Thoracic aorta (tissue), 2 donors: ENCODE measurements around the gene SMIM20. TPM values are rescaled to one million over a fixed set of nuclear protein-coding genes. Genes with fewer than 3 reads are reported as not detected.

Experiments
- ATAC-seq: fragments of 150-250 bp; one replicate; pipeline ENCODE4 v1.8.0; 2017; ENCODE audit warnings: low read depth; ENCODE audit not compliant: insufficient number of reproducible peaks, low FRiP score
- DNase-seq: peaks from one replicate; pipeline ENCODE4 v3.0.0-alpha.2; 2020; ENCODE audit warnings: low spot score
- H3K27ac ChIP-seq, 2 donors: fragments of 200-600 bp; sonication (generic); 1 replicate in 1 of 2; 2 replicates in 1 of 2; pipeline ENCODE4 v1.5.1; 2016; ENCODE audit warnings: mild to moderate bottlenecking in 2 of 2, moderate library complexity in 2 of 2
- H3K27me3 ChIP-seq: fragments of 200-600 bp; sonication (generic); replicated peaks from 2 replicates; pipeline ENCODE4 v1.6.0; 2016; ENCODE audit warnings: mild to moderate bottlenecking; ENCODE audit not compliant: insufficient read depth
- H3K36me3 ChIP-seq: fragments of 200-600 bp; sonication (generic); one replicate; pipeline ENCODE4 v1.5.1; 2016
- H3K4me1 ChIP-seq, 2 donors: fragments of 200-600 bp; sonication (generic); 1 replicate in 1 of 2; 2 replicates in 1 of 2; pipeline versions ENCODE4 v1.5.1 to v1.6.0; 2016; ENCODE audit warnings: low read depth in 2 of 2, mild to moderate bottlenecking in 1 of 2; ENCODE audit not compliant: control insufficient read depth in 1 of 2
- H3K4me3 ChIP-seq: fragments of 200-600 bp; sonication (generic); 2 replicates; pipeline ENCODE4 v1.5.1; 2016; ENCODE audit warnings: mild to moderate bottlenecking
- H3K9me3 ChIP-seq: fragments of 200-600 bp; sonication (generic); 2 replicates; pipeline ENCODE4 v1.5.1; 2016
- total RNA-seq, 2 donors: library from RNA; depleted of rRNA; stranded (reverse); fragments of >200 nt; gene quantifications; one replicate each; pipeline versions ENCODE4 v1.1.0 to v1.2.3, GENCODE V29; 2016
- TF ChIP-seq, protein P1 (sequence below): fragments of 200-600 bp; sonication (generic); IDR thresholded peaks from one replicate; pipeline ENCODE4 v1.5.1; 2019; ENCODE audit warnings: antibody characterized with exemption

Gene SMIM20
- total RNA-seq, 2 donors from 2014 or later: 20.1 to 21.3 TPM

DNA sequence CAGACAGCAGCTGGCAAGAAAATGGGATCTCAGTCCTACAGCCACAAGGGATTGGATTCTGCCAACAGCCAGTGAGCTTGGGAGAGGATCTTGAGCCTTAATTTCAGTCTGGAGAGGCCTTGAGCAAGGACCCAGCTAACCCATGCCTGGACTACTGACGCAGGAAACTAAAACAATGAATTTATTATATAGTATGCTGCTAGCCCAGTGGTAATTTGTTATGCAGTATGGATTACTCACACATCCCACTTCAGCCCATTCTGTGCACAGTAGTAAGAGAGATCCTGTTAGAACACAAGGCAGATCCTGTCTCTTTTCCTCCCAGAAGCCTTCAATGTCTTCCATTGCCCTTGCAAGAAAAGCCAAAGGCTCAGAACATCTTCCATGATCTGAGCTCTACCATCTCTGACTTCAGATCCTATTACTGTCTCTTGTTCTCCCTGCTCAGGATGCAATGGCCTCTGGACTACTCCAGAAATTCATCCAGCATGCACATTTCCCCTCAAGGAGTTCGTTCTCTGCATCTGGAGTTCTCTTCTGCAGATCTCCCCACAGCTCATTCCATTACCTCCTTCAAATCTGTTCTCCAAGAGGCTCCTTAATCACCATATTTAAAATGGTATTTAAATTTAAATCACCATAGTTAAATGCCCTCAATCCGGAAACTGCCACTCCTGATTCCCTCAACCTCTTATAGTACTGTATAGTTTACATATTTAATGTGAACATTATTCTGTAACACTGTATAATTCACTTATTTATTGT lies 27.6 kb downstream of the SMIM20 start:
- TF ChIP-seq, protein P1, sequence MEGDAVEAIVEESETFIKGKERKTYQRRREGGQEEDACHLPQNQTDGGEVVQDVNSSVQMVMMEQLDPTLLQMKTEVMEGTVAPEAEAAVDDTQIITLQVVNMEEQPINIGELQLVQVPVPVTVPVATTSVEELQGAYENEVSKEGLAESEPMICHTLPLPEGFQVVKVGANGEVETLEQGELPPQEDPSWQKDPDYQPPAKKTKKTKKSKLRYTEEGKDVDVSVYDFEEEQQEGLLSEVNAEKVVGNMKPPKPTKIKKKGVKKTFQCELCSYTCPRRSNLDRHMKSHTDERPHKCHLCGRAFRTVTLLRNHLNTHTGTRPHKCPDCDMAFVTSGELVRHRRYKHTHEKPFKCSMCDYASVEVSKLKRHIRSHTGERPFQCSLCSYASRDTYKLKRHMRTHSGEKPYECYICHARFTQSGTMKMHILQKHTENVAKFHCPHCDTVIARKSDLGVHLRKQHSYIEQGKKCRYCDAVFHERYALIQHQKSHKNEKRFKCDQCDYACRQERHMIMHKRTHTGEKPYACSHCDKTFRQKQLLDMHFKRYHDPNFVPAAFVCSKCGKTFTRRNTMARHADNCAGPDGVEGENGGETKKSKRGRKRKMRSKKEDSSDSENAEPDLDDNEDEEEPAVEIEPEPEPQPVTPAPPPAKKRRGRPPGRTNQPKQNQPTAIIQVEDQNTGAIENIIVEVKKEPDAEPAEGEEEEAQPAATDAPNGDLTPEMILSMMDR: no peak
- Histone ChIP-seq H3K4me1 (no peaks in the 10 kb centered on the region), H3K36me3 (no peaks in the 10 kb centered on the region), H3K9me3 (no peaks in the 10 kb centered on the region), H3K27me3 (no peaks in the 10 kb centered on the region), H3K27ac (no peak overlapping the region), H3K4me3 (no peak overlapping the region)
- ATAC-seq (no peak), DNase-seq (no peak)

DNA sequence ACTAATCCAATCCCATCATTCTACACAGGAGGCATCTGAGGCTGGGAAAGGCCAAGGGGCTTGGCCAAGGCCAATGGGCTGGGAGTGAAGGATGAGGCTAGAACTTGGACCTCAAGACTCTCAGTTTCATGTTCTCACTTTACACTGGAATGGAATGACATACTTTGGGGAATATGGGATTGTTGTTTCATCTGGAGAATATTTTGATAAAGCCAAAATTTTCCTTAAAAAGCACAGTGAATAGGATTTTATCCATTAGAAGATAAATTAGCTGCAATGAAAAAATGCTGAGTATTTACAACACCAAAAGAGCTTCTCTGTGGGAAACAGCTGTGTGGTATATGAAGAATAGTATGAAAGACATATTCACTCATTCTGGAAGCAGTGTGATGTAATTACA lies 29.3 kb downstream of the SMIM20 start:
- Histone ChIP-seq H3K27ac (no peak overlapping the region), H3K4me1 (no peaks in the 10 kb centered on the region), H3K36me3 (no peaks in the 10 kb centered on the region), H3K27me3 (no peaks in the 10 kb centered on the region), H3K9me3 (no peaks in the 10 kb centered on the region), H3K4me3 (no peak overlapping the region)
- no peak for ATAC-seq
- no peak for DNase-seq
- TF ChIP-seq, protein P1: no peak

GRCh38 chr4:25943805-25944204 lies 29.8 kb downstream of the SMIM20 start:
- H3K27ac ChIP-seq: no peak overlapping the region
- TF ChIP-seq, protein P1: no peak

DNA sequence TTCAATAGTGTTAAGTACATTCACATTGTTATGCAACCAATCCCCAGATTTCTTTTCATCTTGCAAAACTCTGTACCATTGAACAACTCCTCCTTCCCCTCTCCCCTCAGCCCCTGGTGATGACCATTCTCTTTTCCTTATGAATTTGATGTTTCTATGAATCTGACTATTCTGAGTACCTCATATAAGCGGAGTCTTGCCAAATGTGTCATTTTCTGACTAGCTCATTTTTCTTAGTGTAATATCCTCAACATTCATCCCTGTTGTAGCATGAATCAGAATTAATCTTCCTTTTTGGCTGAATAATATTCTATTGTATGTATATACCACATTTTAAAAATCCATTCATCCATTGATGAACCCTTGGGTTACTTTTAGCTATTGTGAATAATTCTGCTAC lies 34.0 kb downstream of the SMIM20 start:
- ATAC-seq: no peak
- TF ChIP-seq, protein P1: no peak
- H3K9me3 ChIP-seq: no peaks in the 10 kb centered on the region
- no peaks in the 10 kb centered on the region for H3K4me1 ChIP-seq
- no peaks in the 10 kb centered on the region for H3K27me3 ChIP-seq
- H3K27ac ChIP-seq: no peak overlapping the region
- no peaks in the 10 kb centered on the region for H3K36me3 ChIP-seq
- no peak for DNase-seq
- no peak overlapping the region for H3K4me3 ChIP-seq

More at GRCh38 chr4:25943805-25944204, 29.8 kb downstream of the SMIM20 start:
- DNase-seq: no peak
- Histone ChIP-seq H3K9me3 (no peaks in the 10 kb centered on the region), H3K27me3 (no peaks in the 10 kb centered on the region), H3K36me3 (no peaks in the 10 kb centered on the region), H3K4me1 (no peaks in the 10 kb centered on the region), H3K4me3 (no peak overlapping the region)
- ATAC-seq: no peak

- H3K4me3 ChIP-seq: no peak overlapping the region
- TF ChIP-seq, protein P1: no peak
- H3K4me1 ChIP-seq: no peaks in the 10 kb centered on the region
- H3K27ac ChIP-seq: no peak overlapping the region
- no peak for ATAC-seq
- no peaks in the 10 kb centered on the region for H3K27me3 ChIP-seq
- H3K36me3 ChIP-seq: no peaks in the 10 kb centered on the region
- H3K9me3 ChIP-seq: no peaks in the 10 kb centered on the region
- no peak for DNase-seq
Measured at GRCh38 chr4:25949173-25949748, 35.2 kb downstream of the SMIM20 start.
